ENCODE data around the gene TOR4A.

GRCh38 chr9:137266585-137267453 is 10.7 kb upstream of the TOR4A start:
- no peak for TF ChIP-seq CTCF (IDR thresholded peaks at IDR 0.05; ENCODE audit: low read depth, low read length)
- no peak for TF ChIP-seq POLR2A (IDR thresholded peaks at IDR 0.05; ENCODE audit: extremely low read depth, insufficient read length)
- no peak for TF ChIP-seq MAX (IDR thresholded peaks at IDR 0.05; ENCODE audit: low read depth, low read length)
- no peak for TF ChIP-seq MYC (IDR thresholded peaks at IDR 0.05; ENCODE audit: low read depth, low read length)
